AG04450 (cell line): Measurements from ENCODE around the gene SLC39A8. TPM values are rescaled to one million over a fixed set of nuclear protein-coding genes. Genes with fewer than 3 reads are reported as not detected.

ENCODE experiments used
- CTCF ChIA-PET: fragments of 300-600, 350-600 bp; formaldehyde crosslinking; extraction: SDS; loops from one replicate; lab custom pipeline; 2022; ENCODE audit warnings: antibody characterized with exemption, inconsistent platforms; lab: Charles Lee
- POLR2A ChIA-PET: fragments of 350-600 bp; formaldehyde crosslinking; extraction: SDS; loops from one replicate; lab custom pipeline; 2021; ENCODE audit warnings: antibody characterized with exemption, inconsistent platforms; lab: Yijun Ruan, JAX
- DNase-seq: peaks from one replicate; pipeline ENCODE4 v3.0.0-alpha.2; 2011; ENCODE audit warnings: low read depth, low spot score
- H3K27ac ChIP-seq: one replicate; pipeline ENCODE4 v1.5.1; 2012; ENCODE audit warnings: low read depth, low read length, control low read depth
- H3K27me3 ChIP-seq: one replicate; pipeline ENCODE4 v1.6.0; 2012; ENCODE audit warnings: low read length; ENCODE audit not compliant: control insufficient read depth, insufficient read depth
- H3K4me3 ChIP-seq: 2 replicates; pipeline ENCODE4 v1.5.1; 2011; ENCODE audit warnings: mild to moderate bottlenecking, low read depth, low read length, control low read depth
- H3K9me3 ChIP-seq: 2 replicates; pipeline ENCODE4 v1.5.1; 2012; ENCODE audit warnings: low read length; ENCODE audit not compliant: control insufficient read depth, insufficient read depth
- CTCF ChIP-seq: IDR thresholded peaks from 2 replicates; pipeline ENCODE4 v1.5.1; 2011; ENCODE audit warnings: low read depth, low read length, control low read depth, inconsistent platforms
- polyA plus RNA-seq: library from polyadenylated mRNA; depleted of rRNA; stranded (reverse); fragments of >200 nt; gene quantifications from 2 replicates; pipeline ENCODE4 v1.2.3, GENCODE V29; 2011

Gene SLC39A8
- polyA plus RNA-seq, 1 experiment, result 0.11 TPM

- no peak for DNase-seq
- no peaks in the 10 kb centered on the region; the same call in 1 of the 2 replicates for H3K9me3 ChIP-seq
- POLR2A ChIA-PET, result no interaction called here
- TF ChIP-seq CTCF, result no peak
- H3K27me3 ChIP-seq, result peaks cover 26% of the 10 kb centered on the region
- CTCF ChIA-PET, result no interaction called here
- no peak overlapping the region for H3K4me3 ChIP-seq
- H3K27ac ChIP-seq, result no peak overlapping the region
These were observed 4.1 kb downstream of the SLC39A8 start for GRCh38 chr4:102341201-102341600.

DNA sequence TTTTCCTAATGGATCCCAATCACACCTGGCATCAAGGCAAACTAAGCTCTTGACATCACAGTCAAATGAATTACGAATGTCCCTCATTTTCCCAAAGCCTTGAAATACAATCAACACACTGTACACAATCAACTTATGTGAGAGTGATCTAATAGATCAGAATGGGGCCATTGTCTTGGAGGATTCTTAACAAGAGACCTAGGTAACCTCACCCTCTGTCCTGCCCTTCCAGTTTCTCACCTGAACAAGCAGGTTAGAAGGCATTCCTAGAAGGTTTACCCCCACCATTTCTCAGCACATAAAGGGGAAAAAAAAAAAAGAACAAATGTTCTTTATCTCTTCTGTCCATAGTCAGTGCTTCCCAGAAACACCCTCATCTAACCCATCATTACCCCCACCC lies 6.3 kb downstream of the SLC39A8 start:
- no peak for TF ChIP-seq CTCF
- peaks cover 11% of the 10 kb centered on the region for H3K27me3 ChIP-seq
- POLR2A ChIA-PET, result no interaction called here
- no peak overlapping the region for H3K4me3 ChIP-seq
- CTCF ChIA-PET, result no interaction called here
- no peak for DNase-seq
- no peak overlapping the region for H3K27ac ChIP-seq
- H3K9me3 ChIP-seq, result no peaks in the 10 kb centered on the region

GRCh38 chr4:102338405-102338804 lies 6.9 kb downstream of the SLC39A8 start:
- Histone ChIP-seq H3K27ac (no peak overlapping the region), H3K9me3 (no peaks in the 10 kb centered on the region), H3K4me3 (no peak overlapping the region), H3K27me3 (peaks cover 7% of the 10 kb centered on the region)
- POLR2A ChIA-PET, result no interaction called here
- CTCF ChIA-PET, result no interaction called here
- no peak for DNase-seq
- TF ChIP-seq CTCF, result no peak

GRCh38 chr4:102335616-102336015 lies 9.7 kb downstream of the SLC39A8 start:
- ChIA-PET CTCF (no interaction called here), POLR2A (no interaction called here)
- Histone ChIP-seq H3K4me3 (no peak overlapping the region), H3K9me3 (no peaks in the 10 kb centered on the region), H3K27me3 (no peaks in the 10 kb centered on the region), H3K27ac (no peak overlapping the region)
- DNase-seq, result no peak
- TF ChIP-seq CTCF, result no peak

- Histone ChIP-seq H3K9me3 (no peaks in the 10 kb centered on the region), H3K27me3 (no peaks in the 10 kb centered on the region), H3K27ac (no peak overlapping the region), H3K4me3 (no peak overlapping the region)
- DNase-seq, result no peak
- ChIA-PET POLR2A (no interaction called here), CTCF (no interaction called here)
- TF ChIP-seq CTCF, result no peak
These were observed 10.7 kb downstream of the SLC39A8 start for GRCh38 chr4:102334624-102335023.
